Astrocyte (in vitro differentiated cells and primary cell): ENCODE results near the gene MTRFR.

Source experiments
- CTCF ChIP-seq: IDR thresholded peaks from 2 replicates; pipeline ENCODE4 v1.5.1; 2011; ENCODE audit warnings: low read depth, mild to moderate bottlenecking, inconsistent platforms, low read length, moderate library complexity; ENCODE audit not compliant: insufficient read depth
- EZH2 ChIP-seq: IDR thresholded peaks from 2 replicates; pipeline ENCODE4 v1.6.1; 2012; ENCODE audit warnings: mild to moderate bottlenecking, low read length, inconsistent platforms; ENCODE audit not compliant: insufficient read depth

- TF ChIP-seq CTCF (no peak), EZH2 (no peak)
These were observed 50.2 kb downstream of the MTRFR start for GRCh38 chr12:123283461-123283860.
